IPS-18c (cell line): Measurements from ENCODE around the gene MARVELD1.
"Not testable (repeated sequence)": the region's sequence is repeated elsewhere in the genome, so short reads cannot be mapped to it uniquely, and the experiment has no call there.

Experiments used
- H3K4me3 ChIP-seq: 2 replicates; pipeline ENCODE4 v1.7.0; 2013; ENCODE audit warnings: low read depth, mild to moderate bottlenecking, low read length, moderate library complexity; ENCODE audit not compliant: insufficient read depth
- H3K9me3 ChIP-seq: one replicate; pipeline ENCODE4 v1.6.1; 2013; ENCODE audit warnings: mild to moderate bottlenecking, low read length, moderate library complexity; ENCODE audit not compliant: control insufficient read depth, insufficient read depth

Gene MARVELD1

GRCh38 chr10:97686962-97687784 is 26.4 kb upstream of the MARVELD1 start, which contains the start of gene AVPI1:
Gene AVPI1, minus strand, starts transcription at chr10:97687241. Its CDS starts 7,336 bp downstream, at chr10:97679905.
- no peaks in the 10 kb centered on the region for H3K9me3 ChIP-seq
- peak within 1 kb of the TSS; percentile 83 for H3K4me3 ChIP-seq

GRCh38 chr10:97687785-97688781 is 25.4 kb upstream of the MARVELD1 start:
- Histone ChIP-seq H3K4me3 (peak overlapping the region; percentile 29), H3K9me3 (no peaks in the 10 kb centered on the region)

GRCh38 chr10:97689559-97690020 is 23.9 kb upstream of the MARVELD1 start:
- H3K4me3 ChIP-seq, result no peak overlapping the region

GRCh38 chr10:97690133-97690532 is 23.4 kb upstream of the MARVELD1 start:
- H3K9me3 ChIP-seq, result no peaks in the 10 kb centered on the region

More at GRCh38 chr10:97689559-97690020, 23.9 kb upstream of the MARVELD1 start:
- H3K9me3 ChIP-seq, result no peaks in the 10 kb centered on the region

GRCh38 chr10:97698072-97698655 is 15.4 kb upstream of the MARVELD1 start:
- not testable (repeated sequence) for H3K9me3 ChIP-seq, H3K4me3 ChIP-seq

More at GRCh38 chr10:97690133-97690532, 23.4 kb upstream of the MARVELD1 start:
- no peak overlapping the region for H3K4me3 ChIP-seq

GRCh38 chr10:97701438-97702069 is 12.0 kb upstream of the MARVELD1 start:
- Histone ChIP-seq H3K4me3 (no peak overlapping the region), H3K9me3 (peaks cover 2% of the 10 kb centered on the region)

GRCh38 chr10:97703398-97704067 is 10.0 kb upstream of the MARVELD1 start:
- Histone ChIP-seq H3K4me3 (no peak overlapping the region), H3K9me3 (peaks cover 2% of the 10 kb centered on the region)

GRCh38 chr10:97704341-97704740 is 9.2 kb upstream of the MARVELD1 start:
- Histone ChIP-seq H3K9me3 (peaks cover 2% of the 10 kb centered on the region), H3K4me3 (no peak overlapping the region)

- no peak overlapping the region for H3K4me3 ChIP-seq
- H3K9me3 ChIP-seq, result peaks cover 2% of the 10 kb centered on the region
Observed at GRCh38 chr10:97705006-97705670, 8.4 kb upstream of the MARVELD1 start.

- H3K4me3 ChIP-seq, result no peak overlapping the region
Observed at GRCh38 chr10:97707134-97707861, 6.2 kb upstream of the MARVELD1 start.

GRCh38 chr10:97708167-97708566 is 5.4 kb upstream of the MARVELD1 start:
- Histone ChIP-seq H3K4me3 (no peak overlapping the region), H3K9me3 (peaks cover 2% of the 10 kb centered on the region)

More at GRCh38 chr10:97707134-97707861, 6.2 kb upstream of the MARVELD1 start:
- peaks cover 2% of the 10 kb centered on the region for H3K9me3 ChIP-seq

- no peak overlapping the region for H3K4me3 ChIP-seq
- H3K9me3 ChIP-seq, result peaks cover 2% of the 10 kb centered on the region
Observed at GRCh38 chr10:97708976-97709946, 4.3 kb upstream of the MARVELD1 start.

- no peak overlapping the region for H3K4me3 ChIP-seq
- no peaks in the 10 kb centered on the region for H3K9me3 ChIP-seq
Observed at GRCh38 chr10:97711640-97712572, 1.6 kb upstream of the MARVELD1 start.
